HL-60 (cell line): Measurements from ENCODE around the gene RAX2.

Experiments used
- DNase-seq, 2 experiments: peaks; one replicate each; pipeline ENCODE4 v3.0.0-alpha.2; 2010 to 2020; ENCODE audit warnings: low read depth in 1 of 2, low spot score in 1 of 2
- H3K27ac ChIP-seq: fragments of 250-450 bp; sonication (Bioruptor Pico); replicated peaks from 2 replicates; pipeline ENCODE4 v1.5.1; 2020; ENCODE audit warnings: mild to moderate bottlenecking, moderate library complexity
- H3K27me3 ChIP-seq: fragments of 250-450 bp; sonication (Bioruptor Pico); 2 replicates; pipeline ENCODE4 v1.5.1; 2021; ENCODE audit warnings: mild to moderate bottlenecking, moderate library complexity; ENCODE audit not compliant: insufficient read depth, poor library complexity, severe bottlenecking
- H3K4me3 ChIP-seq: replicated peaks from 2 replicates; pipeline ENCODE4 v1.5.1; 2011; ENCODE audit warnings: mild to moderate bottlenecking, control low read depth, low read length; ENCODE audit not compliant: insufficient read depth
- GABPA ChIP-seq: IDR thresholded peaks from 2 replicates; pipeline ENCODE4 v1.6.1; 2012; ENCODE audit warnings: low read depth
- POLR2AphosphoS5 ChIP-seq: IDR thresholded peaks from 2 replicates; pipeline ENCODE4 v1.6.1; 2012; ENCODE audit warnings: low read depth
- REST ChIP-seq: IDR thresholded peaks from 2 replicates; pipeline ENCODE4 v1.6.1; 2012; ENCODE audit warnings: low read depth; ENCODE audit not compliant: insufficient replicate concordance
- SPI1 ChIP-seq: IDR thresholded peaks from 2 replicates; pipeline ENCODE4 v1.6.1; 2012; ENCODE audit warnings: low read depth, mild to moderate bottlenecking, borderline replicate concordance
- TF ChIP-seq, protein P1 (sequence below): IDR thresholded peaks from one replicate; pipeline ENCODE4 v1.5.1; 2011; ENCODE audit warnings: low read length, control low read depth, inconsistent platforms; ENCODE audit not compliant: insufficient read depth

RAX2 gene

DNA sequence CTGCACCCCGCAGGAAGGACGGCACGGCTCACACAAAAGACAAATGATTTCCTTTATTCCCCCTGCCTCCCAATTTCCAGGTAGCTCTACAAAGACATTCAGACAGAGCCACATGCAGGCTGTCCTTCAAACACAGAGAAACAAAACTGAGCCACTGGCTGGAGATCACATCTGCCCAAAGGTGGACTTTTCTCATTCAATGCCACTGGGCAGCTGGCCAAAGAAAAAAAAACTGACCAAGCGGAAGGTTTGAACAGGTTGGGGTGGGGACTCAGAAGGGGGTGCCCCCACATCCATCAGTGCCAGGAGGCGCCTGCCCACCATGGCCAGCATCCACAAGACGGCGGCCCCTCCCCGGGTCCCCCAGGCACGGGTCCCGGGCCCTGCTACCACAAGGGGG, 32.0 kb upstream of the RAX2 start:
- no peak overlapping the region for H3K4me3 ChIP-seq
- no peak overlapping the region for H3K27ac ChIP-seq
- TF ChIP-seq REST = no peak
- TF ChIP-seq SPI1 = no peak
- TF ChIP-seq POLR2AphosphoS5 = no peak
- TF ChIP-seq, protein P1, sequence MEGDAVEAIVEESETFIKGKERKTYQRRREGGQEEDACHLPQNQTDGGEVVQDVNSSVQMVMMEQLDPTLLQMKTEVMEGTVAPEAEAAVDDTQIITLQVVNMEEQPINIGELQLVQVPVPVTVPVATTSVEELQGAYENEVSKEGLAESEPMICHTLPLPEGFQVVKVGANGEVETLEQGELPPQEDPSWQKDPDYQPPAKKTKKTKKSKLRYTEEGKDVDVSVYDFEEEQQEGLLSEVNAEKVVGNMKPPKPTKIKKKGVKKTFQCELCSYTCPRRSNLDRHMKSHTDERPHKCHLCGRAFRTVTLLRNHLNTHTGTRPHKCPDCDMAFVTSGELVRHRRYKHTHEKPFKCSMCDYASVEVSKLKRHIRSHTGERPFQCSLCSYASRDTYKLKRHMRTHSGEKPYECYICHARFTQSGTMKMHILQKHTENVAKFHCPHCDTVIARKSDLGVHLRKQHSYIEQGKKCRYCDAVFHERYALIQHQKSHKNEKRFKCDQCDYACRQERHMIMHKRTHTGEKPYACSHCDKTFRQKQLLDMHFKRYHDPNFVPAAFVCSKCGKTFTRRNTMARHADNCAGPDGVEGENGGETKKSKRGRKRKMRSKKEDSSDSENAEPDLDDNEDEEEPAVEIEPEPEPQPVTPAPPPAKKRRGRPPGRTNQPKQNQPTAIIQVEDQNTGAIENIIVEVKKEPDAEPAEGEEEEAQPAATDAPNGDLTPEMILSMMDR = no peak
- TF ChIP-seq GABPA = no peak
- no peak for DNase-seq
- H3K27me3 ChIP-seq = peaks cover 28% of the 10 kb centered on the region

DNA sequence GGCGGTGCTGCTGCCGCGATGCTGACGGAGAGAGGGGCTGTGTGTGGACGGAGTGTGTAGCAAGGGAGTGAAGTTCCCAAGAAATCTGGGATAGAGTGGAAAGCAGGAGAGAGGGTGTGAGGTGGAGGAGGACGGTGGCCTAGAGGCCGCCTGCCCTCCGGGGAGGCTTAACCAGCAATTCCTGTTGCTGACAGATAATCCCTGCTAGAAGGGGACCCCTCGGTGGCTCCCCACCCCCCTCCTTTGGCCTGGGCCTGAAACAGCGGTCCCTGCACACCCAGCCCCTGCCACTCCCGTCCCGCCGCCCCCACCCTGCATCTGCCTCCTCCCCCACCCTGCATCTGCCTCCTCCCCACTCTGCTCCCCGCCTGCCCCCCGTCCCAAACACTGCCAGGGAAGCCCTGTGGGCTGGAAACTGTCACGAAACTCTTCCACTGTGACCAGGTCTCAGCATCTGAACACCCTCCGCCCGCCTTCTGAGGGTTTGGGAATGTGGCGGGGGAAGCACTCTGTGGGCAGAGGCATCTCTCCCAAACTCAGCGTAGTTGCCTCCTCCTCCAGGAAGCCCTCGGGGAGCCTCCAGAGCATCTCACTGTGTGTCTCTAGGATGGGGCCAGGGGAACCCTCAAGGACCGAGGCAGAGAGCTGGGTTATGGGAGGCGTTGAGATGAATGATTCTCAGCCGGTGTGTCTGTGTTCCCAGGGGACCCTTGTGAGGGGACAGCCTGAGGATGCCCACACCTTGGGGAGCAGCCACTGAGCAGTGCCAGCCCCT, 31.3 kb upstream of the RAX2 start:
- TF ChIP-seq REST (no peak), POLR2AphosphoS5 (no peak), SPI1 (no peak)
- TF ChIP-seq, protein P1 = no peak
- H3K27me3 ChIP-seq = peaks cover 28% of the 10 kb centered on the region
- no peak for DNase-seq
- H3K27ac ChIP-seq = no peak overlapping the region
- no peak overlapping the region for H3K4me3 ChIP-seq

DNA sequence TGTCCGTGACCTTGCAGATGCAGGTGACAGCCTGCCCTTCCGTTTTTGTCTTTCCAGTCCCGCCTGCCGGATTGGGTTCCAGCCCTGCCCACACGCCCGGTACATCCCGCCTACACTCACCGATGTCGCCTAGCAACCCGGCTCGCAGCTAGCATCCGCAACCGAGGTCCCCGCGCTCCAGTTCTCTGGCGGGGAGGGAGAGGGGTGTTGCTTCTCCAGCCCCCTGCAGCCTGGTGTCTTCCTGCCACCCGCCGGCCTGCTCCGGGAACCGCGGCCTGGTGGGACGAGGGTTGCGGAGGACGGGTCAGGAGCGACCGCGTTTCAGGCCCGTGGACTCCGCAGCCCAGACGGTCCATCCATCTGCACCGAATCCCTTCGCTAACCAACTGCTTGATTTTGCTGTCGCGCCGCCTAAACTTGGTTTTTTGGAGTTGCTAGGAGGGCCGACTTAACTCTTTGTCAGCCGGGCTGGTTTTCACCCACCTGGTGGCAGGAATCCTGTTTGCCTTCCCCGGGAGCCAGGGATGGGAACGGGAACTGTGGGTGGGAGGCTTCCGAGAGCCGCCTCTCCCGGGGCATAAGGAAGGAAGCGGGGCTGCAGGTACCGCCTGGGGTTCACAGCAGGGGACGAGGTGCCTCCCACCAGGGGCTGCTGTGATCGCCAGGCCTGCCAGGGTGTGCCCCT, 29.5 kb upstream of the RAX2 start:
- H3K27ac ChIP-seq = no peak overlapping the region
- TF ChIP-seq SPI1 = no peak
- no peak for TF ChIP-seq REST
- TF ChIP-seq GABPA = no peak
- TF ChIP-seq POLR2AphosphoS5 = no peak
- TF ChIP-seq, protein P1 = no peak
- H3K4me3 ChIP-seq = no peak overlapping the region
- DNase-seq = no peak
- H3K27me3 ChIP-seq = peaks cover 28% of the 10 kb centered on the region
